HG03139 (cell line): ENCODE results near the gene SHC1.

Experiments
- ATAC-seq: cut with Tn5 transposase; IDR thresholded peaks from one replicate; pipeline ENCODE4 v1.9.1; 2021; ENCODE audit not compliant: unreplicated experiment

SHC1 gene

GRCh38 chr1:154970631-154971340, at the start of gene SHC1:
SHC1 (minus strand) TSS chr1:154970747; CDS start chr1:154970526, 221 bp downstream.
- no peak for ATAC-seq

- ATAC-seq: no peak
Measured at GRCh38 chr1:155019377-155020245, 49.1 kb upstream of the SHC1 start.

GRCh38 chr1:155018617-155019348, 48.2 kb upstream of the SHC1 start:
- ATAC-seq: no peak

- peak; percentile 16 for ATAC-seq
Measured at GRCh38 chr1:155017946-155018316, 47.4 kb upstream of the SHC1 start.

- ATAC-seq: peak; percentile 72
Measured at GRCh38 chr1:155017041-155017945, 46.7 kb upstream of the SHC1 start.

- no peak for ATAC-seq
Measured at GRCh38 chr1:155016231-155016831, 45.8 kb upstream of the SHC1 start.

GRCh38 chr1:155015527-155016230, 45.1 kb upstream of the SHC1 start:
- ATAC-seq: no peak

- no peak for ATAC-seq
Measured at GRCh38 chr1:155014709-155015508, 44.4 kb upstream of the SHC1 start.

- no peak for ATAC-seq
Measured at GRCh38 chr1:155013632-155014031, 43.1 kb upstream of the SHC1 start.

- no peak for ATAC-seq
Measured at GRCh38 chr1:155012776-155013602, 42.4 kb upstream of the SHC1 start.

- no peak for ATAC-seq
Measured at GRCh38 chr1:155012026-155012546, 41.5 kb upstream of the SHC1 start.

GRCh38 chr1:155011437-155012025, 41.0 kb upstream of the SHC1 start:
- no peak for ATAC-seq

GRCh38 chr1:155011004-155011416, 40.5 kb upstream of the SHC1 start:
- no peak for ATAC-seq

GRCh38 chr1:155010211-155010918, 39.8 kb upstream of the SHC1 start:
- ATAC-seq: no peak

GRCh38 chr1:155009742-155010141, 39.2 kb upstream of the SHC1 start:
- no peak for ATAC-seq

GRCh38 chr1:155009221-155009711, 38.7 kb upstream of the SHC1 start:
- no peak for ATAC-seq
